Stimulated activated naive B cell treated with anti-CD40 and anti-IgM and Interleukin-4, amounts not matched to agents 10 μg/mL and 1 μg/mL and 100 μg/mL, for 72 hours (primary cell): ENCODE measurements around the gene YIPF5.

Source experiments
- ATAC-seq, 2 donors: fragments of 150-1000 bp; cut with Tn5 transposase; replicated peaks; 2 replicates each; pipeline ENCODE4 v1.10.0; 2021; ENCODE audit warnings: moderate library complexity in 1 of 2
- DNase-seq: peaks from one replicate; pipeline ENCODE4 v3.0.0; 2021
- H3K27ac Mint-ChIP-seq: one replicate; pipeline ENCODE4 v1.8.0; 2022; ENCODE audit warnings: mild to moderate bottlenecking, mixed read lengths
- H3K27me3 Mint-ChIP-seq, 2 donors: one replicate each; pipeline ENCODE4 v1.8.0; 2022; ENCODE audit warnings: mixed read lengths in 2 of 2
- H3K36me3 Mint-ChIP-seq, 2 donors: one replicate each; pipeline ENCODE4 v1.8.0; 2022; ENCODE audit warnings: mixed read lengths in 2 of 2, mild to moderate bottlenecking in 1 of 2
- H3K4me1 Mint-ChIP-seq, 2 donors: one replicate each; pipeline ENCODE4 v1.8.0; 2022; ENCODE audit warnings: mixed read lengths in 2 of 2, mild to moderate bottlenecking in 1 of 2
- H3K4me3 Mint-ChIP-seq, 2 donors: one replicate each; pipeline ENCODE4 v1.8.0; 2022; ENCODE audit warnings: mild to moderate bottlenecking in 2 of 2, mixed read lengths in 2 of 2, moderate library complexity in 1 of 2
- H3K9me3 Mint-ChIP-seq, 2 donors: one replicate each; pipeline ENCODE4 v1.8.0; 2022; ENCODE audit warnings: mixed read lengths in 2 of 2, mild to moderate bottlenecking in 1 of 2

The YIPF5 gene

GRCh38 chr5:144170276-144171024 lies at the start of gene YIPF5, which contains the start of gene KCTD16:
Gene YIPF5, minus strand, starts transcription at chr5:144170659. Its CDS starts 704 bp downstream, at chr5:144169955.
Gene KCTD16, plus strand, starts transcription at chr5:144170873.
- H3K27me3 Mint-ChIP-seq, result peaks cover 0 to 5% of the 10 kb centered on the region in 2 donors
- H3K4me3 Mint-ChIP-seq, result peak within 1 kb of the TSS; percentile 89 to 95
- peaks cover 2 to 3% of the 10 kb centered on the region in 2 donors for H3K36me3 Mint-ChIP-seq
- peak; percentile 97 for DNase-seq
- peak; percentile 99 for ATAC-seq
- peaks cover 0 to 2% of the 10 kb centered on the region in 2 donors for H3K9me3 Mint-ChIP-seq
- peak within 1 kb of the TSS; percentile 93 for H3K27ac Mint-ChIP-seq
- H3K4me1 Mint-ChIP-seq, result peaks cover 9 to 21% of the 10 kb centered on the region in 2 donors

GRCh38 chr5:144219869-144220268 lies 49.4 kb upstream of the YIPF5 start:
- Mint-ChIP-seq H3K36me3 (no peaks in the 10 kb centered on the region), H3K27ac (no peak overlapping the region), H3K9me3 (no peaks in the 10 kb centered on the region), H3K4me1 (no peaks in the 10 kb centered on the region), H3K27me3 (peaks cover 10 to 15% of the 10 kb centered on the region in 2 donors), H3K4me3 (no peak overlapping the region)
- no peak for DNase-seq
- no peak for ATAC-seq

- ATAC-seq, result no peak
- peaks cover 26 to 51% of the 10 kb centered on the region in 2 donors for H3K27me3 Mint-ChIP-seq
- no peaks in the 10 kb centered on the region for H3K36me3 Mint-ChIP-seq
- no peak for DNase-seq
- H3K9me3 Mint-ChIP-seq, result no peaks in the 10 kb centered on the region
- H3K4me3 Mint-ChIP-seq, result no peak overlapping the region
- no peaks in the 10 kb centered on the region for H3K4me1 Mint-ChIP-seq
- H3K27ac Mint-ChIP-seq, result no peak overlapping the region
Measured at GRCh38 chr5:144210655-144211054, 40.2 kb upstream of the YIPF5 start.

- Mint-ChIP-seq H3K36me3 (no peaks in the 10 kb centered on the region), H3K27ac (no peak overlapping the region)
Measured at GRCh38 chr5:144209361-144209760, 38.9 kb upstream of the YIPF5 start.

GRCh38 chr5:144207875-144208444 lies 37.5 kb upstream of the YIPF5 start:
- Mint-ChIP-seq H3K36me3 (no peaks in the 10 kb centered on the region), H3K27ac (no peak overlapping the region), H3K9me3 (no peaks in the 10 kb centered on the region), H3K4me1 (peaks cover 0 to 2% of the 10 kb centered on the region in 2 donors), H3K27me3 (peaks cover 31 to 61% of the 10 kb centered on the region in 2 donors), H3K4me3 (no peak overlapping the region)
- ATAC-seq, result no peak
- no peak for DNase-seq

More at GRCh38 chr5:144209361-144209760, 38.9 kb upstream of the YIPF5 start:
- H3K9me3 Mint-ChIP-seq, result no peaks in the 10 kb centered on the region
- no peak for ATAC-seq
- no peak overlapping the region for H3K4me3 Mint-ChIP-seq
- no peak for DNase-seq
- H3K27me3 Mint-ChIP-seq, result peaks cover 29 to 61% of the 10 kb centered on the region in 2 donors
- peaks cover 0 to 2% of the 10 kb centered on the region in 2 donors for H3K4me1 Mint-ChIP-seq

GRCh38 chr5:144206141-144206540 lies 35.7 kb upstream of the YIPF5 start:
- H3K27me3 Mint-ChIP-seq, result peaks cover 41 to 68% of the 10 kb centered on the region in 2 donors
- no peak overlapping the region for H3K27ac Mint-ChIP-seq
- no peak for DNase-seq
- no peaks in the 10 kb centered on the region for H3K9me3 Mint-ChIP-seq
- H3K4me1 Mint-ChIP-seq, result peaks cover 0 to 2% of the 10 kb centered on the region in 2 donors
- no peak for ATAC-seq
- no peaks in the 10 kb centered on the region for H3K36me3 Mint-ChIP-seq
- H3K4me3 Mint-ChIP-seq, result no peak overlapping the region

- Mint-ChIP-seq H3K27me3 (peaks cover 44 to 74% of the 10 kb centered on the region in 2 donors), H3K36me3 (no peaks in the 10 kb centered on the region), H3K27ac (no peak overlapping the region), H3K4me3 (no peak overlapping the region), H3K4me1 (peaks cover 0 to 2% of the 10 kb centered on the region in 2 donors), H3K9me3 (no peaks in the 10 kb centered on the region)
- no peak for DNase-seq
- ATAC-seq, result no peak
Measured at GRCh38 chr5:144205141-144205551, 34.7 kb upstream of the YIPF5 start.

GRCh38 chr5:144203750-144204596 lies 33.5 kb upstream of the YIPF5 start:
- Mint-ChIP-seq H3K27me3 (peaks cover 45 to 73% of the 10 kb centered on the region in 2 donors), H3K9me3 (no peaks in the 10 kb centered on the region), H3K4me3 (no peak overlapping the region), H3K4me1 (peaks cover 0 to 2% of the 10 kb centered on the region in 2 donors), H3K27ac (peak overlapping the region; percentile 37), H3K36me3 (no peaks in the 10 kb centered on the region)
- DNase-seq, result no peak
- ATAC-seq, result peak; percentile 65 to 69

- ATAC-seq (no peak), DNase-seq (no peak)
- H3K4me3 Mint-ChIP-seq, result no peak overlapping the region
- peaks cover 49 to 76% of the 10 kb centered on the region in 2 donors for H3K27me3 Mint-ChIP-seq
- H3K9me3 Mint-ChIP-seq, result no peaks in the 10 kb centered on the region
- H3K4me1 Mint-ChIP-seq, result peaks cover 0 to 2% of the 10 kb centered on the region in 2 donors
- no peak overlapping the region for H3K27ac Mint-ChIP-seq
- H3K36me3 Mint-ChIP-seq, result no peaks in the 10 kb centered on the region
Measured at GRCh38 chr5:144202726-144203125, 32.3 kb upstream of the YIPF5 start.

- Mint-ChIP-seq H3K4me1 (peaks cover 0 to 2% of the 10 kb centered on the region in 2 donors), H3K27me3 (peaks cover 43 to 69% of the 10 kb centered on the region in 2 donors), H3K27ac (no peak overlapping the region), H3K4me3 (no peak overlapping the region), H3K9me3 (no peaks in the 10 kb centered on the region), H3K36me3 (no peaks in the 10 kb centered on the region)
- ATAC-seq (no peak), DNase-seq (no peak)
Measured at GRCh38 chr5:144202072-144202471, 31.6 kb upstream of the YIPF5 start.

GRCh38 chr5:144201588-144201987 lies 31.1 kb upstream of the YIPF5 start:
- Mint-ChIP-seq H3K36me3 (no peaks in the 10 kb centered on the region), H3K4me3 (no peak overlapping the region), H3K27me3 (peaks cover 43 to 65% of the 10 kb centered on the region in 2 donors), H3K4me1 (peaks cover 0 to 2% of the 10 kb centered on the region in 2 donors), H3K27ac (no peak overlapping the region), H3K9me3 (no peaks in the 10 kb centered on the region)
- no peak for ATAC-seq
- DNase-seq, result no peak

GRCh38 chr5:144198386-144198785 lies 27.9 kb upstream of the YIPF5 start:
- ATAC-seq (no peak), DNase-seq (no peak)
- Mint-ChIP-seq H3K9me3 (no peaks in the 10 kb centered on the region), H3K4me1 (no peaks in the 10 kb centered on the region), H3K4me3 (no peak overlapping the region), H3K27ac (no peak overlapping the region), H3K27me3 (peaks cover 28 to 35% of the 10 kb centered on the region in 2 donors), H3K36me3 (no peaks in the 10 kb centered on the region)

- no peaks in the 10 kb centered on the region for H3K36me3 Mint-ChIP-seq
- no peaks in the 10 kb centered on the region for H3K9me3 Mint-ChIP-seq
- H3K4me3 Mint-ChIP-seq, result no peak overlapping the region
- H3K27ac Mint-ChIP-seq, result no peak overlapping the region
- ATAC-seq (no peak), DNase-seq (no peak)
- H3K4me1 Mint-ChIP-seq, result peaks cover 0 to under 1% of the 10 kb centered on the region in 2 donors
- peaks cover 20 to 23% of the 10 kb centered on the region in 2 donors for H3K27me3 Mint-ChIP-seq
Measured at GRCh38 chr5:144196612-144197011, 26.2 kb upstream of the YIPF5 start.

- no peak for ATAC-seq
- H3K9me3 Mint-ChIP-seq, result no peaks in the 10 kb centered on the region
Measured at GRCh38 chr5:144195448-144195847, 25.0 kb upstream of the YIPF5 start.

More at GRCh38 chr5:144195448-144195847, 25.0 kb upstream of the YIPF5 start:
- H3K4me1 Mint-ChIP-seq, result peaks cover 0 to 5% of the 10 kb centered on the region in 2 donors
- H3K27me3 Mint-ChIP-seq, result peaks cover 12 to 13% of the 10 kb centered on the region in 2 donors
- H3K27ac Mint-ChIP-seq, result no peak overlapping the region
- no peak overlapping the region for H3K4me3 Mint-ChIP-seq
- H3K36me3 Mint-ChIP-seq, result no peaks in the 10 kb centered on the region
- DNase-seq, result no peak
